K562 (cell line): ENCODE measurements around the gene RARA. TPM values are rescaled to one million over a fixed set of nuclear protein-coding genes. Genes with fewer than 3 reads are reported as not detected.

Experiments
- BCOR ChIP-seq: fragments of 450-650 bp; IDR thresholded peaks from 2 replicates; pipeline ENCODE4 v1.6.1; 2016
- CXXC5 ChIP-seq: fragments of 250-450 bp; sonication (Bioruptor Pico); IDR thresholded peaks from 2 replicates; pipeline ENCODE4 v1.8.0; 2022; ENCODE audit warnings: inconsistent platforms, mild to moderate bottlenecking, moderate library complexity
- DIDO1 ChIP-seq: fragments of 450-650 bp; IDR thresholded peaks from 2 replicates; pipeline ENCODE4 v1.6.1; 2016; ENCODE audit warnings: low read depth, missing biosample characterization, missing genetic modification characterization
- GATA2 ChIP-seq: sonication (generic); formaldehyde crosslinking; IDR thresholded peaks from 2 replicates; pipeline ENCODE4 v1.4.0; 2020; ENCODE audit warnings: mild to moderate bottlenecking, missing genetic modification reagents
- HOXB6 ChIP-seq: fragments of 250-450 bp; sonication (Bioruptor Pico); IDR thresholded peaks from 2 replicates; pipeline ENCODE4 v1.5.1; 2022; ENCODE audit warnings: mild to moderate bottlenecking, borderline replicate concordance
- ILF3 ChIP-seq: fragments of 450-650 bp; IDR thresholded peaks from 2 replicates; pipeline ENCODE4 v1.6.1; 2018; ENCODE audit warnings: antibody characterized with exemption, mild to moderate bottlenecking, moderate library complexity, borderline replicate concordance
- JUND ChIP-seq, 2 experiments: IDR thresholded peaks; 2 replicates in 1 of 2; 3 replicates in 1 of 2; pipeline ENCODE4 v1.6.1; 2011; ENCODE audit warnings: borderline replicate concordance in 2 of 2, low read depth in 2 of 2, low read length in 2 of 2, improper control_type of control experiment in 1 of 2, missing biosample characterization in 1 of 2, missing genetic modification characterization in 1 of 2, missing genetic modification reagents in 1 of 2
- KLF6 ChIP-seq: fragments of 250-450 bp; sonication (Bioruptor Pico); IDR thresholded peaks from 2 replicates; pipeline ENCODE4 v1.4.0; 2020; ENCODE audit warnings: mild to moderate bottlenecking, moderate library complexity, borderline replicate concordance
- MAX ChIP-seq: sonication (generic); formaldehyde crosslinking; IDR thresholded peaks from 2 replicates; pipeline ENCODE4 v1.9.0; 2022; ENCODE audit warnings: mild to moderate bottlenecking, missing genetic modification reagents
- NR1H2 ChIP-seq: sonication (generic); formaldehyde crosslinking; IDR thresholded peaks from 2 replicates; pipeline ENCODE4 v1.4.0; 2020; ENCODE audit warnings: mild to moderate bottlenecking, missing genetic modification reagents
- NR2C2 ChIP-seq, 2 experiments: fragments of 200-800 bp in 1 of 2; sonication (Bioruptor generic) in 1 of 2; sonication (generic) in 1 of 2; formaldehyde crosslinking in 1 of 2; IDR thresholded peaks; 2 replicates each; pipeline versions ENCODE4 v1.6.1 to v1.8.0; 2016 to 2022; ENCODE audit warnings: mild to moderate bottlenecking in 1 of 2, missing compliant biosample characterization in 1 of 2, missing genetic modification characterization in 1 of 2, missing genetic modification reagents in 1 of 2
- SRF ChIP-seq, 2 experiments: fragments of 250-450, 450-650 bp in 1 of 2; sonication (Bioruptor Pico) in 1 of 2; sonication (generic) in 1 of 2; formaldehyde crosslinking; IDR thresholded peaks; 2 replicates each; pipeline versions ENCODE4 v1.5.0 to v1.5.1; 2020 to 2022; ENCODE audit warnings: mild to moderate bottlenecking in 1 of 2, missing genetic modification reagents in 1 of 2
- TRIM25 ChIP-seq: fragments of 450-650 bp; IDR thresholded peaks from 2 replicates; pipeline ENCODE4 v1.7.0; 2016; ENCODE audit warnings: borderline replicate concordance
- ZBTB11 ChIP-seq, 3 experiments: fragments of 200-800 bp in 1 of 3; fragments of 250-450 bp in 1 of 3; fragments of 450-650 bp in 1 of 3; sonication (Bioruptor Pico) in 1 of 3; sonication (Bioruptor generic) in 1 of 3; formaldehyde crosslinking in 1 of 3; IDR thresholded peaks; 2 replicates each; pipeline versions ENCODE4 v1.6.1 to v1.8.0; 2016 to 2022; ENCODE audit warnings: mild to moderate bottlenecking in 2 of 3, missing genetic modification characterization in 2 of 3, missing compliant biosample characterization in 1 of 3, moderate library complexity in 1 of 3
- ZNF583 ChIP-seq: fragments of 250-450 bp; sonication (Bioruptor Pico); IDR thresholded peaks from 2 replicates; pipeline ENCODE4 v1.4.0; 2020
- ZNF655 ChIP-seq: fragments of 250-450 bp; sonication (Bioruptor Pico); IDR thresholded peaks from 2 replicates; pipeline ENCODE4 v1.5.0; 2021
- ZNF717 ChIP-seq: fragments of 250-450 bp; sonication (Bioruptor Pico); IDR thresholded peaks from 2 replicates; pipeline ENCODE4 v1.5.0; 2021
- ZNF76 ChIP-seq: fragments of 250-450 bp; sonication (Bioruptor Pico); IDR thresholded peaks from 2 replicates; pipeline ENCODE4 v1.4.0; 2020; ENCODE audit warnings: mild to moderate bottlenecking, moderate library complexity, borderline replicate concordance
- polyA plus RNA-seq, 8 experiments: library from polyadenylated mRNA; depleted of rRNA in 4 of 8; stranded (reverse) in 5 of 8; unstranded in 3 of 8; fragments of >200 nt; fragmentation: Nextera tagmentation in 2 of 8; fragmentation: Illumina TruSeq in 1 of 8; extraction: Ambion mirVana in 2 of 8; extraction: Trizol in 1 of 8; gene quantifications; 2 replicates each; pipeline versions ENCODE4 v1.2.1 to v1.2.3, GENCODE V29; 2011 to 2014; ENCODE audit warnings: inconsistent platforms in 1 of 8, missing spikeins in 1 of 8
- total RNA-seq, 7 experiments: library from RNA; depleted of rRNA in 6 of 7; stranded (reverse); fragments of >200 nt in 6 of 7; fragmentation: Illumina TruSeq in 2 of 7; extraction: Trizol in 2 of 7; gene quantifications; 2 replicates each; pipeline versions ENCODE4 v1.2.1 to v1.2.3, GENCODE V29; 2011 to 2021; ENCODE audit warnings: low replicate concordance in 1 of 7

The RARA gene
- total and polyA plus RNA-seq, 9 of the 15 experiments (the other 6 are each of a cell fraction or from before 2014, with no cell fraction given) = 0.10 to 28.0 (median 7.9) TPM

GRCh38 chr17:40287494-40288369, 21.2 kb upstream of the RARA start, which contains the start of gene CDC6 (continued):
- peak; percentile 28; the same call in 1 of the 2 replicates for TF ChIP-seq TRIM25
- TF ChIP-seq JUND (IDR thresholded peaks at IDR 0.05; ENCODE audit: borderline replicate concordance, low read depth, low read length) = no peak
- TF ChIP-seq JUND (tag; IDR thresholded peaks at IDR 0.05; ENCODE audit: borderline replicate concordance, low read depth, low read length) = no peak
- peak in 1 of 2 experiments; percentile 53; a peak in 1 of 4 replicates for TF ChIP-seq SRF (CRISPR knock-in tag; IDR thresholded peaks at IDR 0.05)
- TF ChIP-seq NR2C2 (CRISPR knock-in tag; IDR thresholded peaks at IDR 0.05) = peak; percentile 2; the same call in 1 of the 2 replicates
- TF ChIP-seq NR2C2 (tag; IDR thresholded peaks at IDR 0.05) = peak; percentile 88
- TF ChIP-seq ZNF717 (CRISPR knock-in tag) = no peak
- TF ChIP-seq GATA2 (CRISPR knock-in tag) = no peak
- TF ChIP-seq ZBTB11 (CRISPR knock-in tag; IDR thresholded peaks at IDR 0.05) = no peak
- TF ChIP-seq NR1H2 = no peak
- TF ChIP-seq HOXB6 = no peak
- TF ChIP-seq ZNF583 (CRISPR knock-in tag) = no peak
- TF ChIP-seq MAX (CRISPR knock-in tag) = peak; percentile 72
- no peak for TF ChIP-seq ZNF76 (CRISPR knock-in tag)
- TF ChIP-seq ZNF655 (CRISPR knock-in tag) = no peak
- peak; percentile 92 for TF ChIP-seq CXXC5 (CRISPR knock-in tag)
- TF ChIP-seq BCOR = peak; percentile 72
- no peak for TF ChIP-seq ILF3
- no peak for TF ChIP-seq KLF6 (CRISPR knock-in tag)
- no peak for TF ChIP-seq DIDO1 (tag)
